Urothelium cell line (cell line): ENCODE measurements around the gene SYCE1.
"Not testable (repeated sequence)": the region's sequence is repeated elsewhere in the genome, so short reads cannot be mapped to it uniquely, and the experiment has no call there.

Source experiments
- DNase-seq: peaks from one replicate; pipeline ENCODE4 v3.0.0; 2011; ENCODE audit warnings: low spot score, mixed read lengths
- FAIRE-seq: peaks from 2 replicates; lab custom pipeline; 2011; peaks lifted over from hg19 to GRCh38; lab: Jason Lieb, UNC

Gene SYCE1

GRCh38 chr10:133518517-133518916 lies 46.9 kb downstream of the SYCE1 start:
- FAIRE-seq, DNase-seq: not testable (repeated sequence)

GRCh38 chr10:133516057-133516456 lies 49.3 kb downstream of the SYCE1 start:
- FAIRE-seq = no peak

GRCh38 chr10:133515471-133515870 lies 49.9 kb downstream of the SYCE1 start:
- DNase-seq = no peak
- FAIRE-seq = no peak

More at GRCh38 chr10:133516057-133516456, 49.3 kb downstream of the SYCE1 start:
- DNase-seq = no peak

- FAIRE-seq (no peak), DNase-seq (no peak)
Measured at GRCh38 chr10:133511907-133512528, 53.4 kb downstream of the SYCE1 start.

- FAIRE-seq = no peak
Measured at GRCh38 chr10:133511408-133511807, 54.0 kb downstream of the SYCE1 start.

GRCh38 chr10:133509700-133510099 lies 55.7 kb downstream of the SYCE1 start:
- no peak for FAIRE-seq
- DNase-seq = no peak

More at GRCh38 chr10:133511408-133511807, 54.0 kb downstream of the SYCE1 start:
- DNase-seq = no peak
